H1 (cell line): ENCODE results near the gene EPHA3. TPM values are rescaled to one million over a fixed set of nuclear protein-coding genes. Genes with fewer than 3 reads are reported as not detected.

Source experiments
- CTBP2 ChIP-seq: IDR thresholded peaks from 2 replicates; pipeline ENCODE4 v1.7.0; 2011; ENCODE audit warnings: borderline replicate concordance, mild to moderate bottlenecking, moderate library complexity, mixed read lengths, low read length; ENCODE audit not compliant: insufficient read depth, insufficient read length
- polyA plus RNA-seq, 7 experiments: library from polyadenylated mRNA; depleted of rRNA in 3 of 7; stranded (reverse) in 5 of 7; unstranded in 2 of 7; fragments of >200 nt in 5 of 7; fragments of 200-250 nt in 2 of 7; gene quantifications; 1 replicate in 5 of 7; 2 replicates in 1 of 7; 4 replicates in 1 of 7; pipeline versions ENCODE4 v1.2.1 to v1.2.3, GENCODE V29; 2011 to 2013; ENCODE audit warnings: missing spikeins in 2 of 7, mixed read lengths in 2 of 7
- total RNA-seq: library from RNA; stranded (reverse); fragmentation: NEBNext Ultra II Directional; extraction: Animal tissue kit (Norgen Biotek cat#: 25700); gene quantifications from 2 replicates; pipeline ENCODE4 v1.2.1, GENCODE V29; 2021

Gene EPHA3
- total and polyA plus RNA-seq, 2 of the 8 experiments (the other 6 are each of a cell fraction or from before 2014, with no cell fraction given), result 0.09 to 0.22 TPM

- no peak for TF ChIP-seq CTBP2
Measured at GRCh38 chr3:89364314-89364713, 256.9 kb downstream of the EPHA3 start (continued).
